Activated CD4-positive, alpha-beta T cell treated with anti-CD3 and anti-CD28 coated beads, Interleukin-10, Interleukin-2, amounts not matched to agents 100 ng/mL and 50 ng/mL, durations not matched to agents 16 hours and 8 hours (primary cell): ENCODE results near the gene POFUT2.

Experiments used
- DNase-seq: peaks from one replicate; pipeline ENCODE4 v3.0.0-alpha.2; 2020

The POFUT2 gene

GRCh38 chr21:45246386-45247320 lies 41.0 kb downstream of the POFUT2 start:
- no peak for DNase-seq

- no peak for DNase-seq
Measured at GRCh38 chr21:45244799-45245340, 42.8 kb downstream of the POFUT2 start.

GRCh38 chr21:45243603-45244002 lies 44.1 kb downstream of the POFUT2 start:
- no peak for DNase-seq

DNA sequence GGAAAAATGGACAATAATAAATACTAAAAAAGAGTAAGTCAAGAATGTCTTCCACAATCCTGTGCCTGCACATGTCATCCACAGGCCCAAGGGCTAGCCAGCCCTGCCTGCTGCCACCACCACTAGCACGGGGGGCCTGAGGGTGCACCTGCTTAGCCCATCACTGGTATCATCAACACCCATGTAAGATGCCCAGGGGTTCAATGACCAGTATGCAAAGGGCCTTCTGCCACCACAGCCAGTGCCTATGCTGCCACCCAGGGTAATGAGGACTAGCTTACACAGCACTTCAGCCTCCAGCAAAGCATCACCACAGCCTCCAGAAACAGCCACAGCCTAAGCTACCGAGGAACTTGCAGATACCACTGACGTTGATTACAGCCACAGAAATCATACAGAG lies 46.3 kb downstream of the POFUT2 start:
- no peak for DNase-seq

- DNase-seq = no peak
Measured at GRCh38 chr21:45237401-45237800, 50.3 kb downstream of the POFUT2 start.

DNA sequence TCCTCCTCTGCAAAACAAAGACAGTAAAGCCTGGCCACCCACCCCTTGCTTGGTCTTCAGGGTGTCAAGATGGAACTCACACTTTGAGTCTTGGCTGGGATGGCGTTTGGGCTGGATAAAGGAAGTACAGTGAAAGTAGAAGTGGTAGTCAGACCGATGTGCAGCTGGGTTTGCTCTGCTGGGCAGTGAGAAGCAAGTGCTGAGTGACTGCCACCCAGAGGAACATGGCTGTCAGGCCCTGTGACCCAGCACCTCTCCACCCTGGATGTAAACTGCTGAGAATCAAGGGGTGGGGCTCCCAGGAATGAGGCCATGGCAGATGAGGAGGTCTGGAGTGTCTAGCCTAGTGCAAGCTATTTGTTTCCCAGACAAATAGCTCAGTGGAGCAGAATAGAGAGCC lies 51.2 kb downstream of the POFUT2 start:
- DNase-seq = no peak

DNA sequence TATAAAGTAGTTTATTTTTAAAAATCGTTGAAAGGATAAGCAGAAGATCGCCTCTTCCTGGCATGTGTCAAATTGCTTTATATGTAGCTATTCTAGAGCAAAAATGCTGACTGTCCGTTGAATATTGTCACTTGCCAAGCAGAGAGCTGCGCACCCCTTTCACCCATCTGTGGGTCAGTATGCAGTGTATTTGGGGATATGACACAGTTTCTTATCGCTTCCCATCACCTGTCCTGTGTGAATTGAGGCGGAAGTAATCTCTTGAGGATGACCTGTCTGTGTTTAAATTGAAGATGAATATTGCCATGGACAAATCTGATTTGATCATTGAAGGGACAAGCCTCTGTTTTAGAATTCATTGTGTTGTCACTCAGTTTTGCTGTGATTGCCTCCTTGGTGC lies 52.2 kb downstream of the POFUT2 start:
- no peak for DNase-seq

- no peak for DNase-seq
Measured at GRCh38 chr21:45234965-45235364, 52.7 kb downstream of the POFUT2 start.

DNA sequence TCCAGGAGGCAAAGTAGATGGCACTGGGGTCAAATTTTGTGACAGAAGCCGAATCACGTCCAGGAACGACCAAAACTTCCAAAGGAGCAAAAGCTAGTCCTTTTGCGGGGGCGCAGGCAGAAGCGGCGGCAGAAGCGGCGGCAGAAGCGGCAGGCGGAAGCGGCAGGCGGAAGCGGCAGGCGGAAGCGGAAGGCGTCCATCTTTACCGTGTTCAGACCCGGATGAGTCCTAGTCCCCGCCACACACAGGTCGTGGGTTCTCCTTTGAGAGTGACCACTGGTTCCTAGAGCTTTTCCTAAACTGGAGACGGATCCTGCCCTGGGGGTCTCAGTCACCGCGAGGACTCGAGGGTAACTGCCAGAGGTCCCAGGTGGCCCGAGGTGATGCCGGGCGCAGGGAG lies 53.6 kb downstream of the POFUT2 start:
- DNase-seq = no peak

GRCh38 chr21:45231705-45232104 lies 56.0 kb downstream of the POFUT2 start:
- no peak for DNase-seq

GRCh38 chr21:45228656-45229240 lies 58.9 kb downstream of the POFUT2 start:
- DNase-seq = no peak

- DNase-seq = peak; percentile 84
Measured at GRCh38 chr21:45228171-45228641, 59.5 kb downstream of the POFUT2 start.

DNA sequence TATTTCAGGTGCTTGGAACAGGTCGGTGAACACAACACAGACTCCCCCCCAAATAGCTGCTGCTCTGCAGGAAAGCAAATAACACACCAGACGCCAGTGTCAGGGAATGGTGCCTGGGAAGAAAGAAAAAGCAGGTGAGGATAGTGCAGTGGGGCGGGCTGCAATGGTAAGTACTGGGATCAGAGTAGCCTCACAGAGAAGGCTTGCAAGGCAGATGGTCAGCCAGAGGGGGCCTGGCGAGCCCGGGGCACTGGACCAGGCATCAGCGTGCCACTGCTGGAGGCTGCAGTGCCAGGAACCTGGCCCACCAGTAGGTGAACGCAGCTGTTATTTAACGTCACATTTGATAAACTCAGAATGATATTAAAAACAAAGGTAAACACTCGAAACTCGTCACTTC lies 60.0 kb downstream of the POFUT2 start:
- DNase-seq = no peak

GRCh38 chr21:45226540-45227326 lies 61.0 kb downstream of the POFUT2 start:
- peak; percentile 38 for DNase-seq

DNA sequence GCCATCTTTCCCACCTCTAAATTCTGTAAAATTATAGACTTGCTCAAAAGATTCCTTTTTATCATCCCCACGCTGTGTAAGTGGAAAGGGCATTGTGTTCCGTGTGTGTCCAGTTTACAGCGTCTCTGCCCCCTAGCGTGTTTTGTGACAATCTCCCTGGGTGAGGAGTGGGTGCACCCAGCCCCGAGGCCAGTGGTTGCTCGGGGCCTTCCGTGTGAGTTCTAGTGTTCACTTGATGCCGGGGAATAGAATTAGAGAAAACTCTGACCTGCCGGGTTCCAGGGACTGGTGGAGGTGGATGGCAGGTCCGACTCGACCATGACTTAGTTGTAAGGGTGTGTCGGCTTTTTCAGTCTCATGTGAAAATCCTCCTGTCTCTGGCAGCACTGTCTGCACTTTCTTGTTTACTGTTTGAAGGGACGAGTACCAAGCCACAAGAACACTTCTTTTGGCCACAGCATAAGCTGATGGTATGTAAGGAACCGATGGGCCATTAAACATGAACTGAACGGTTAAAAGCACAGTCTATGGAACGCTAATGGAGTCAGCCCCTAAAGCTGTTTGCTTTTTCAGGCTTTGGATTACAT lies 61.9 kb downstream of the POFUT2 start:
- DNase-seq = no peak

- DNase-seq = no peak
Measured at GRCh38 chr21:45225041-45225740, 62.5 kb downstream of the POFUT2 start.

- DNase-seq = no peak
Measured at GRCh38 chr21:45224189-45224938, 63.3 kb downstream of the POFUT2 start.

- DNase-seq = no peak
Measured at GRCh38 chr21:45223236-45224185, 64.2 kb downstream of the POFUT2 start.

DNA sequence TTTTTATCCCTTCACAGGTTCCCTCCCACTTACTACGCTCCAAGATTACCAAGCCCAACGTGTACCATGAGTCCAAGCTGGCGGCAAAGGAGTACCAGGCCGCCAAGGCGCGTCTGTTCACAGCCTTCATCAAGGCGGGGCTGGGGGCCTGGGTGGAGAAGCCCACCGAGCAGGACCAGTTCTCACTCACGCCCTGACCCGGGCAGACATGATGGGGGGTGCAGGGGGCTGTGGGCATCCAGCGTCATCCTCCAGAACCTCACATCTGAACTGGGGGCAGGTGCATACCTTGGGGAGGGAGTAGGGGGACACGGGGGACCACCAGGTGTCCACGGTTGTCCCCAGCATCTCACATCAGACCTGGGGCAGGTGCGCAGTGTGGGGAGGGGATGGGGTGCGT lies 65.7 kb downstream of the POFUT2 start:
- DNase-seq = no peak
